Lower lobe of right lung (tissue), 2 donors: ENCODE results near the gene GRAP2. TPM values are rescaled to one million over a fixed set of nuclear protein-coding genes. Genes with fewer than 3 reads are reported as not detected.

ENCODE experiments used
- ATAC-seq, 2 donors: fragments of 200-7000 bp; cut with Tn5 transposase; one replicate each; pipeline ENCODE4 v1.9.1; 2020 to 2022; ENCODE audit warnings: mild to moderate bottlenecking in 2 of 2, moderate library complexity in 2 of 2
- DNase-seq: peaks from one replicate; pipeline ENCODE4 v3.0.0-alpha.2; 2020
- H3K27ac ChIP-seq: fragments of 200-600 bp; one replicate; pipeline ENCODE4 v1.8.0; 2022
- H3K27me3 ChIP-seq: fragments of 200-600 bp; one replicate; pipeline ENCODE4 v1.8.0; 2022; ENCODE audit warnings: low read depth
- H3K36me3 ChIP-seq: fragments of 200-600 bp; one replicate; pipeline ENCODE4 v1.8.0; 2022; ENCODE audit warnings: mild to moderate bottlenecking
- H3K4me1 ChIP-seq: fragments of 200-600 bp; one replicate; pipeline ENCODE4 v1.8.0; 2022
- H3K4me3 ChIP-seq: fragments of 200-600 bp; one replicate; pipeline ENCODE4 v1.8.0; 2022; ENCODE audit warnings: mild to moderate bottlenecking
- H3K9me3 ChIP-seq: fragments of 200-600 bp; one replicate; pipeline ENCODE4 v1.8.0; 2022
- intact Hi-C: fragments of 100-400 bp; cut with DNase I; formaldehyde crosslinking; loops from one replicate; pipeline ENCODE4 v1.11.0; 2022
- total RNA-seq: library from RNA; stranded (reverse); fragmentation: NEBNext Ultra II Directional; extraction: Animal tissue kit (Norgen Biotek cat#: 25700); gene quantifications from one replicate; pipeline ENCODE4 v1.2.1, GENCODE V29; 2021
- TF ChIP-seq, protein P1 (sequence below): fragments of 200-600 bp; IDR thresholded peaks from one replicate; pipeline ENCODE4 v1.8.0; 2022; ENCODE audit warnings: antibody characterized with exemption, mild to moderate bottlenecking
- donor health status: DM: no; HTN: yes; CAD: no; lungs with severe emphysema.

Gene GRAP2
- total RNA-seq, 1 donor from 2014 or later, result 9.5 TPM

DNA sequence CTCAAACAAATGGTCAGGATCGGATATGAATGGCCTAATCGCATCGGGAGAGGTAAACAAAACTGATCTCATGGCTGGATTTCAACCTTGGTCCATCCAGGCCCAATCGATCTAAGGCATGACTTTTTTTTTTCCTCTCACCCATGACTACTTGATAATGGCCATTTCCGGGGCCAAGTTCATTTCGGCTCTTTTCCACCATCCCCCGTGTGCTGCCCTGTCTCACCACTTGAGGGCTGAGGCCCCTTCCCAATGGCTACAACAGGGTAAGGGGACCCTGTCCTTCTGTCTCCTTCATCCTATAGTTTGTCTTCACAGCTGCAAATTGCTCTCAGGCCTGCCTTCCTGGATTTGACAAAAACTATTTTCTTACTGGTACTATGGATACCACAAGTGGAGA, 26.7 kb downstream of the GRAP2 start:
- Histone ChIP-seq H3K36me3 (no peaks in the 10 kb centered on the region), H3K9me3 (no peaks in the 10 kb centered on the region), H3K4me1 (peaks cover 11% of the 10 kb centered on the region), H3K27ac (no peak overlapping the region), H3K27me3 (peaks cover 50% of the 10 kb centered on the region), H3K4me3 (peak overlapping the region; percentile 13)
- intact Hi-C loops, result no loop called here
- TF ChIP-seq, protein P1, sequence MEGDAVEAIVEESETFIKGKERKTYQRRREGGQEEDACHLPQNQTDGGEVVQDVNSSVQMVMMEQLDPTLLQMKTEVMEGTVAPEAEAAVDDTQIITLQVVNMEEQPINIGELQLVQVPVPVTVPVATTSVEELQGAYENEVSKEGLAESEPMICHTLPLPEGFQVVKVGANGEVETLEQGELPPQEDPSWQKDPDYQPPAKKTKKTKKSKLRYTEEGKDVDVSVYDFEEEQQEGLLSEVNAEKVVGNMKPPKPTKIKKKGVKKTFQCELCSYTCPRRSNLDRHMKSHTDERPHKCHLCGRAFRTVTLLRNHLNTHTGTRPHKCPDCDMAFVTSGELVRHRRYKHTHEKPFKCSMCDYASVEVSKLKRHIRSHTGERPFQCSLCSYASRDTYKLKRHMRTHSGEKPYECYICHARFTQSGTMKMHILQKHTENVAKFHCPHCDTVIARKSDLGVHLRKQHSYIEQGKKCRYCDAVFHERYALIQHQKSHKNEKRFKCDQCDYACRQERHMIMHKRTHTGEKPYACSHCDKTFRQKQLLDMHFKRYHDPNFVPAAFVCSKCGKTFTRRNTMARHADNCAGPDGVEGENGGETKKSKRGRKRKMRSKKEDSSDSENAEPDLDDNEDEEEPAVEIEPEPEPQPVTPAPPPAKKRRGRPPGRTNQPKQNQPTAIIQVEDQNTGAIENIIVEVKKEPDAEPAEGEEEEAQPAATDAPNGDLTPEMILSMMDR, result no peak
- ATAC-seq (no peak), DNase-seq (no peak)

DNA sequence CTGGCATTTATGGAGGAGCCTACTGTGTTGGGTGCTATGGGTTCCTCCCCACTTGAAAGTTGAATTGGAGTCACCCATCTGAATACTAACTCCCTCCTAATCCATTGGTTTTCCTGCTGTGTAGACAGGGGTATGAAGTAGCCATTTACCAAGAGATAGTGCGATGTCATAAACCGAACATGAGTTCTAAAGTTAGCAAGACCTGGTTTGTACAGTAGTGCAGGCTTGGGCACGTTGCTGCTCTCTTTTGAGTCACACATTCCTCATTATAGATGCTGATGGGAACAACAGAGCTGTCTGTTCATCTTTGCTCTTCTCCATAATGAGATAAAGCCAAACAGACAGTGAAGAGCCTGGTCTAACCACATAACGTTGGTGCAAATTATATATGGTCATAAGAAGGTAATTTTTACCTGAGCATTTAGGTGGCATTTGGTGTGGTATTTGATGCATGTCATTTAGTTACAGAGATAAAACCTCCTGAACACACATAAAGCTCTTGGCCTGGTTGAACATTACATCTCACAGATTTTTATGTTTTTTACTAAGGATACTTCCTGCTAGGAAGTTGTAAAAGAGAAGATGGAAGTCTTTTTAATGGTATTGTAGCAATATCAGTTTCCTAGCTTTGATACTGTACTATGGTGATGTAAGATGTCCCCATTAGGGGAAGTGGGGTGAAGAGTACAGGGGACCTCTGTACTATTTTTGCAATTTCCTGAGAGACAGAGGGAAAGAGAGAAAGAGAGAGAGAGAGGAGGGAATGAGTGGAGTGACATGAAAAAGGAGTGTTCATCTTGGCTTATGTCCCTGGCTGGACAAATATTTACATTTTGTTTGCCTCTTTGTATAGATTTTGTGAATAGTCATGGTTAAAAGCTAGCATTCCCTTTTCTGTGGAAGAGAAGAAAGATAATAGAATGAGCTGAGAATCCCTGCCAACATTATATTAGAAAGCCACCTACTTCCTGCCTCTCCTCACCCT, 27.9 kb downstream of the GRAP2 start:
- TF ChIP-seq, protein P1, result no peak
- DNase-seq (no peak), ATAC-seq (peak; percentile 36 to 51)
- H3K4me3 ChIP-seq, result no peak overlapping the region
- H3K27ac ChIP-seq, result no peak overlapping the region
- H3K27me3 ChIP-seq, result peaks cover 52% of the 10 kb centered on the region
- peaks cover 11% of the 10 kb centered on the region for H3K4me1 ChIP-seq
- no peaks in the 10 kb centered on the region for H3K36me3 ChIP-seq
- intact Hi-C loops, result no loop called here
- H3K9me3 ChIP-seq, result no peaks in the 10 kb centered on the region

DNA sequence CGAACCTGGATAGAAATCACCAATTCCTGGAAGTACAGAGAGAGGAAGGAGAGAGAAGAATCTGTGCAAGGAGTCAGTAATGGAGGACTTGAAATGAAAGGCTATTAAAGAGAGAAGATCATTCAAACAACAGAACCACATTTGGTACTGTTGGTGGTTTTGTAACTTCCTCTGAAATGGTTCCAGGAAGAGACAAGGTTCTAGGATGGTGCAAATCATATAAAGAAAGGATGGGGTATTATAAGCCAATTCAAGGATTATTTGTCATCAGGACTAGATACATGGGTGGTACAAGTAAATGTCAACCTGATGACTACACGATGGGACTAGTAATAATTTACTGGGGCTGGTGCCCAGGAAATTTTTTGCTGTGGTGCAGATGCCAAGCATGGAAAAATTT, 30.4 kb downstream of the GRAP2 start:
- DNase-seq (no peak), ATAC-seq (no peak)
- Histone ChIP-seq H3K36me3 (no peaks in the 10 kb centered on the region), H3K27ac (no peak overlapping the region), H3K27me3 (peaks cover 56% of the 10 kb centered on the region), H3K9me3 (no peaks in the 10 kb centered on the region), H3K4me1 (peaks cover 11% of the 10 kb centered on the region), H3K4me3 (no peak overlapping the region)
- TF ChIP-seq, protein P1, result no peak
- intact Hi-C loops, result no loop called here

DNA sequence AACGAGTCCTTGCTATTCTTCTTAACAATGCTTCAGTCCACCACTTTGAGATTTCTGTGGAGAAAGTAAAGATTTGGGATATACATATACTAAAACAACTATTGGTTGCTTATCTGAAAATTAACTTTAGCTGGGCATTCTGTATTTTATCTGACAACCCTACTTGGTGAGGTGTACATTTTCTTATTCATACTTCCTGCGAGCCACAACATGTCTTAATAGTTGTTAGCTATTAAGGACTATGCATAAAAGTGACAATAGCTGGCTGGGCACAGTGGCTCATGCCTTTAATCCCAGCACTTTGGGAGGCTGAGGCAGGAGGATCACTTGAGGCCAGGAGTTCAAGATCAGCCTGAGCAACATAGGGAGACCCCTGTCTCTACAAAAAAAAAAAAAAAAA, 31.3 kb downstream of the GRAP2 start:
- peaks cover 60% of the 10 kb centered on the region for H3K27me3 ChIP-seq

GRCh38 chr22:39932918-39933649, 32.2 kb downstream of the GRAP2 start:
- Histone ChIP-seq H3K27ac (no peak overlapping the region), H3K27me3 (peaks cover 60% of the 10 kb centered on the region), H3K4me3 (no peak overlapping the region), H3K36me3 (no peaks in the 10 kb centered on the region), H3K4me1 (peaks cover 11% of the 10 kb centered on the region), H3K9me3 (no peaks in the 10 kb centered on the region)
- intact Hi-C loops, result no loop called here
- TF ChIP-seq, protein P1, result peak; percentile 58
- DNase-seq (no peak), ATAC-seq (peak in 1 of 2 donors; percentile 36)

More for the DNA sequence above, 31.3 kb downstream of the GRAP2 start:
- DNase-seq, result no peak
- ATAC-seq, result no peak
- H3K4me1 ChIP-seq, result peaks cover 11% of the 10 kb centered on the region
- TF ChIP-seq, protein P1, result no peak
- no peaks in the 10 kb centered on the region for H3K36me3 ChIP-seq
- intact Hi-C loops, result no loop called here
- H3K9me3 ChIP-seq, result no peaks in the 10 kb centered on the region
- H3K4me3 ChIP-seq, result no peak overlapping the region
- H3K27ac ChIP-seq, result no peak overlapping the region
